ENCODE measurements around the gene HPN. TPM values are rescaled to one million over a fixed set of nuclear protein-coding genes. Genes with fewer than 3 reads are reported as not detected.

Gene HPN
- total and polyA plus RNA-seq, 2 experiments from 2014 or later, result 14.0 to 17.4 TPM

DNA sequence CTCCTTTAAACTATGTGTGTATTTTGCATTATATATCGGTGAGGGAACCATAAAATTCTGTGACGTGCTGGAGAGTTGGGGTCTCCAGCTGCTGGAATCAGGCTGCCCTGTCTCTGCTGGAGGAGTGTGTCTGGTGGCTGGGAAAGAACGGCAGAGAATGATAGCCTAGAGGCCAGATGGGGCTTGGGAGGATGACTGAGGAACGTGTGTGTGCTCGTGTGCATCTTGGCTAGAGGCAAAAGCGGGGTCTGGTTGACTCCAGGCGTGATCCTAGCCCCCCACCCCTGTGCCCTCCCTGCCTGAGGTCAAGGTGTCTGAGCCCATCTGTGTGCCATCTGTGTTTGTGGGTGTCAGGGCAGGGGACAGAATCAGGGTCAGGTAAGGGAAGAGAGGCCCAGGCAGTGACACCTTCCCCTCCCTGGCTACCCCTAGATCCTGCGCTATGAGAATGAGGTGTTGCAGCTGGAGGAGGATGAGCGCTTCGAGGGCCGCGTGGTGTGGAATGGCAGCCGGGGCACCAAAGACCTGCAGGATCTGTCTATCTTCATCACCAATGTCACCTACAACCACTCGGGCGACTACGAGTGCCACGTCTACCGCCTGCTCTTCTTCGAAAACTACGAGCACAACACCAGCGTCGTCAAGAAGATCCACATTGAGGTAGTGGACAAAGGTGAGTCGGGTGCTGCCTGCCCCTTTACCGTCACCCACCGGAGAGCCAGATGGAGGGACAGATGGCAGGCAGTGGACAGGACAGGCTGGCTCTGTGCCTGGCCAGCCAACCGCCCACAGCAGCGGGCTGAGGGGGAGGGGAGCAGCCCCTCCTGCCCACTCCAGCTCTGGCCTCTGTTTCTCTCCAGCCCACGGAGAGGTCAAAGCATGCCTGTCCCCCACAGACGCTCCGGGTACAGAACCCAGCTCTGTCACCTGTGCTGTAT lies 8.2 kb upstream of the HPN start (continued):
- TF ChIP-seq, protein P1, sequence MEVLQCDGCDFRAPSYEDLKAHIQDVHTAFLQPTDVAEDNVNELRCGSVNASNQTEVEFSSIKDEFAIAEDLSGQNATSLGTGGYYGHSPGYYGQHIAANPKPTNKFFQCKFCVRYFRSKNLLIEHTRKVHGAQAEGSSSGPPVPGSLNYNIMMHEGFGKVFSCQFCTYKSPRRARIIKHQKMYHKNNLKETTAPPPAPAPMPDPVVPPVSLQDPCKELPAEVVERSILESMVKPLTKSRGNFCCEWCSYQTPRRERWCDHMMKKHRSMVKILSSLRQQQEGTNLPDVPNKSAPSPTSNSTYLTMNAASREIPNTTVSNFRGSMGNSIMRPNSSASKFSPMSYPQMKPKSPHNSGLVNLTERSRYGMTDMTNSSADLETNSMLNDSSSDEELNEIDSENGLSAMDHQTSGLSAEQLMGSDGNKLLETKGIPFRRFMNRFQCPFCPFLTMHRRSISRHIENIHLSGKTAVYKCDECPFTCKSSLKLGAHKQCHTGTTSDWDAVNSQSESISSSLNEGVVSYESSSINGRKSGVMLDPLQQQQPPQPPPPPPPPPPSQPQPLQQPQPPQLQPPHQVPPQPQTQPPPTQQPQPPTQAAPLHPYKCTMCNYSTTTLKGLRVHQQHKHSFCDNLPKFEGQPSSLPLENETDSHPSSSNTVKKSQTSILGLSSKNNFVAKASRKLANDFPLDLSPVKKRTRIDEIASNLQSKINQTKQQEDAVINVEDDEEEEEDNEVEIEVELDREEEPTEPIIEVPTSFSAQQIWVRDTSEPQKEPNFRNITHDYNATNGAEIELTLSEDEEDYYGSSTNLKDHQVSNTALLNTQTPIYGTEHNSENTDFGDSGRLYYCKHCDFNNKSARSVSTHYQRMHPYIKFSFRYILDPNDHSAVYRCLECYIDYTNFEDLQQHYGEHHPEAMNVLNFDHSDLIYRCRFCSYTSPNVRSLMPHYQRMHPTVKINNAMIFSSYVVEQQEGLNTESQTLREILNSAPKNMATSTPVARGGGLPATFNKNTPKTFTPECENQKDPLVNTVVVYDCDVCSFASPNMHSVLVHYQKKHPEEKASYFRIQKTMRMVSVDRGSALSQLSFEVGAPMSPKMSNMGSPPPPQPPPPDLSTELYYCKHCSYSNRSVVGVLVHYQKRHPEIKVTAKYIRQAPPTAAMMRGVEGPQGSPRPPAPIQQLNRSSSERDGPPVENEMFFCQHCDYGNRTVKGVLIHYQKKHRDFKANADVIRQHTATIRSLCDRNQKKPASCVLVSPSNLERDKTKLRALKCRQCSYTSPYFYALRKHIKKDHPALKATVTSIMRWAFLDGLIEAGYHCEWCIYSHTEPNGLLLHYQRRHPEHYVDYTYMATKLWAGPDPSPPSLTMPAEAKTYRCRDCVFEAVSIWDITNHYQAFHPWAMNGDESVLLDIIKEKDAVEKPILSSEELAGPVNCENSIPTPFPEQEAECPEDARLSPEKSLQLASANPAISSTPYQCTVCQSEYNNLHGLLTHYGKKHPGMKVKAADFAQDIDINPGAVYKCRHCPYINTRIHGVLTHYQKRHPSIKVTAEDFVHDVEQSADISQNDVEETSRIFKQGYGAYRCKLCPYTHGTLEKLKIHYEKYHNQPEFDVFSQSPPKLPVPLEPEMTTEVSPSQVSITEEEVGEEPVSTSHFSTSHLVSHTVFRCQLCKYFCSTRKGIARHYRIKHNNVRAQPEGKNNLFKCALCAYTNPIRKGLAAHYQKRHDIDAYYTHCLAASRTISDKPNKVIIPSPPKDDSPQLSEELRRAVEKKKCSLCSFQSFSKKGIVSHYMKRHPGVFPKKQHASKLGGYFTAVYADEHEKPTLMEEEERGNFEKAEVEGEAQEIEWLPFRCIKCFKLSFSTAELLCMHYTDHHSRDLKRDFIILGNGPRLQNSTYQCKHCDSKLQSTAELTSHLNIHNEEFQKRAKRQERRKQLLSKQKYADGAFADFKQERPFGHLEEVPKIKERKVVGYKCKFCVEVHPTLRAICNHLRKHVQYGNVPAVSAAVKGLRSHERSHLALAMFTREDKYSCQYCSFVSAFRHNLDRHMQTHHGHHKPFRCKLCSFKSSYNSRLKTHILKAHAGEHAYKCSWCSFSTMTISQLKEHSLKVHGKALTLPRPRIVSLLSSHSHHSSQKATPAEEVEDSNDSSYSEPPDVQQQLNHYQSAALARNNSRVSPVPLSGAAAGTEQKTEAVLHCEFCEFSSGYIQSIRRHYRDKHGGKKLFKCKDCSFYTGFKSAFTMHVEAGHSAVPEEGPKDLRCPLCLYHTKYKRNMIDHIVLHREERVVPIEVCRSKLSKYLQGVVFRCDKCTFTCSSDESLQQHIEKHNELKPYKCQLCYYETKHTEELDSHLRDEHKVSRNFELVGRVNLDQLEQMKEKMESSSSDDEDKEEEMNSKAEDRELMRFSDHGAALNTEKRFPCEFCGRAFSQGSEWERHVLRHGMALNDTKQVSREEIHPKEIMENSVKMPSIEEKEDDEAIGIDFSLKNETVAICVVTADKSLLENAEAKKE (CRISPR knock-in tag; IDR thresholded peaks at IDR 0.05), result no peak
- no peak for TF ChIP-seq EZH2 (IDR thresholded peaks at IDR 0.05; ENCODE audit: low read depth, unreplicated experiment)
- no peak for TF ChIP-seq ZNF114 (CRISPR knock-in tag; IDR thresholded peaks at IDR 0.05)
- TF ChIP-seq ZNF331 (CRISPR knock-in tag; IDR thresholded peaks at IDR 0.05; ENCODE audit: low read depth), result no peak
- no peak for TF ChIP-seq NANOG (IDR thresholded peaks at IDR 0.05; ENCODE audit: borderline replicate concordance)
- no peak for TF ChIP-seq EZH2phosphoT487 (IDR thresholded peaks at IDR 0.05; ENCODE audit: unreplicated experiment)
- no peak for TF ChIP-seq ETS1 (IDR thresholded peaks at IDR 0.05)

Measured in GM23338 (cell line).